ENCODE results near the gene KAT2A.

Gene KAT2A

DNA sequence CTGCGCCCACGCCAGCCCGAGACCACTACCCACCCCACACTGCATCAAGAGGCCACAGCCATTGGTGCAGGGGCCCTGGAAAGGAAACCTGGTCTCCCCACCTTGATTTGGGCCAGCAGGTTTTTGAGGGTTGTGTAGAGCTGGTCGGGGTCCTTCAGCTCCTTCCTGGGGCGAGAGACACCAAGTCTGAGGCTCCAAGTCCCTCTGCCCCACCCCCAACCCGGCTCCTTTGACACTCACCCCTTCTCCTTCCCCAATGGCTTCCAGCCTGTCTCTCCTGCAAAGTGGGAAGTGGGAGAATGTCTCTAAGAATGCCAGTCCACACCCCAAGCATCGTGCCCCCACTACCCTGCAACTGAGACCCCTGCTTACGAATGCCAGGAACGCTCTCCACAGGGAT, 7.0 kb downstream of the KAT2A start:
- no peak for DNase-seq (ENCODE audit: low read depth)

DNA sequence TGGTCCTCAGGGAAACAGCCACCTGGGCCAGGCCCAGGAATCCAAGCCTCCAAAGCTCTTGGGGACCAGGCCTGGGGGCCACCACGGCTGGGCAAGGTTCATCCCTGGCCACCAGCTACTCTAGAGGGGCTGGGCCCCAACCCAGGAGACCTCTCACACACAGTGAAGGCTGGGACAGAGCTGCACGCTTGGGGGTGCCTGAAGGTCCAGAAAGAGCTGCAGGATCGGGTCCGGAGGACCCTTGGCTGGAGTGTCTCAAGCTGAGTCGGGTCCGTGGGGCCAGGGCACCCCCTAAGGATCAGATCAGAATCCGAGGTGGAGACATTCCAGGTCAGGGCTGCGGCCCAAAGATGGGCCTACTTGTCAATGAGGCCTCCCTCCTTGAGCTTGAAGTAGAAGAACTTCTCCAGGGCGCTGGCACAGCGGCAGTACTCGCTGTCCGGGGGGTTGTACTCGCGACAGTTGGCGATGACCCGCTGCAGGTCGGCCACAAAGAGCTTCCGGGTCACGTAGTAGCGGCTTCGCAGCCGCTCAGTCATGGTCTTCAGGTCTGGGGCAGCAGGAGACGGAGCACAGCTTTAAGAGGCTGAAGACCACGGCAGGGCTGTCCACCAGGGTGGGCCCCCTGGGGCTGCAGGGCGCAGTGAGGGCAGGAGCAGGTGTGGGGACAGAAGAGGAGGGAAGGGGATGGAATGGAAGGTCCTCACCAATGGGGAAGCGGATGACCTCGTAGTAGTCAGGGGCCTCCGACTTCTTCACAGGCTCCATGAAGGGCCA, 7.7 kb downstream of the KAT2A start:
- DNase-seq (ENCODE audit: low read depth) = no peak

DNA sequence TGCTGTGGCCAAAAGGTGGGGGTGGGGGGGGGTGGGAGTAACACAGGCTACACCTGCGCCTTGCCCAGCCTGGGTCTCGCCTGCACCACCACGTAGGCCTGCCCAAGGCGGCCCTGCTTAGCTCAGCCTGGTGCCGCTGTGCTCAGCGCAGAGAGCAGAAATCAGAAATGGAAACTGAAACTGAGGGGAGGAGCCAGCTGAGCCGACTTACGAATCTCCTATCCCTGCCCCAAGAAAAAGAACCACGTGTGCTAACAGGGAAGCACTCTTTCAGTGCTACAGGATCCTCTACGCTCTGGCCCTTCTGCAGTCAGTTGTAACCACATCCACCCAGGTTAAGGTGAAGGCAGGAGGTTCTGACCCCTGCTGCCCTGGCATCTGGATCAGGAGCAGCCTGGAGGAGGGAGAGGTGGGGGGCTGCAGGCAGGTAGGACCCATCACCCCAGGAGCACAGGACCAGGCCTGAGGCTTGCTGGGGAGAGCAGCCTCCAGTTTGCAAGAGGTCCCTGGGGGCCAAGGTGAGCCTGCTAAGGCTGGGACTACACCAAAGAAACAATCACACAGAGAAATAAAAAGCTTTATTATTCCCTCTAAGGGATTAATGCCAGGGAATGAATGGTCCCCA, 8.5 kb downstream of the KAT2A start, which contains the start of gene DHX58:
Gene DHX58, minus strand, starts transcription at position 163 of the 625 bp plus-strand sequence. CDS start 822 bp downstream, outside the sequence.
- peak; percentile 63 for DNase-seq (ENCODE audit: low read depth)

GRCh38 chr17:42111871-42112551, 9.2 kb downstream of the KAT2A start:
- no peak for DNase-seq (ENCODE audit: low read depth)

DNA sequence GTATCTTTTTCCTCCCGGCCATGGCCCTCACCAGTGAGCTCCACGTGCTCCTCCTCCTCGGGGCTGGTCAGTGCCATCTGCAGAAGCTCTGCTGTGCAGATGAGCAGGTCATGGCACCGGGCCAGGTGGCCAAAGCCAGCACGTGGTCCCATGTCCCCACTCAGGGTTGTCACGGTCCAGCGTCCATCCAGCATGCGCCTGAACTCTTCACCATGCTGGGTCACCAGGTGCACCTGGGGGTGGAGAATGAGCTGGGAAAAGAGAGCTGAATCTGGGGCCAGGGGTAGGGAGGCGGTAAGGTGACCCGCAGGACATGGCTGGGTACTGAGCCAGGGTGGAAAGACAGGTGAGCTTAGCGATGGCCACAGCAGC, 9.9 kb downstream of the KAT2A start:
- DNase-seq (ENCODE audit: low read depth) = no peak

- no peak for DNase-seq (ENCODE audit: low read depth)
Observed at GRCh38 chr17:42110301-42111264, 10.6 kb downstream of the KAT2A start.

- no peak for DNase-seq (ENCODE audit: low read depth)
Observed at GRCh38 chr17:42109086-42109485, 12.1 kb downstream of the KAT2A start.

- DNase-seq (ENCODE audit: low read depth) = peak; percentile 92
Observed at GRCh38 chr17:42107597-42108576, 13.3 kb downstream of the KAT2A start.

- no peak for DNase-seq (ENCODE audit: low read depth)
Observed at GRCh38 chr17:42107124-42107523, 14.0 kb downstream of the KAT2A start.

DNA sequence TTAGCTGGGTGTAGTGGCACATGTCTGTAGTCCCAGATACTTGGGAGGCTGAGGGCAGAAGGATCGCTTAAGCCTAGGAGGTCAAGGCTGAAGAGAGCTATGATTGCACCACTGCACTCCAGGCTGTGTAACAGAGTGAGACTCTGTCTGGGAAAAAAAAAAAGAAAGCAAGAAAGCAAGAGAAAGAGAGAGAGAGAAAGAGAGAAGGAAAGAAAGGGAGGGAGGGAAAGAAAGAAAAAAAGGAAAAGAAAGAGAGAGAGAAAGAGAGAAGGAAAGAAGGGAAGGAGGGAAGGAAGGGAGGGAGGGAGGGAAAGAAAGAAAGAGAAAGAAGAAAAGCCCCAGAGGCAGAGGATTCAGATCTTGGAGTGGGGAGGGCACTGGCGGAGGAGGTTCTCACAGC, 15.2 kb downstream of the KAT2A start:
- no peak for DNase-seq (ENCODE audit: low read depth)

DNA sequence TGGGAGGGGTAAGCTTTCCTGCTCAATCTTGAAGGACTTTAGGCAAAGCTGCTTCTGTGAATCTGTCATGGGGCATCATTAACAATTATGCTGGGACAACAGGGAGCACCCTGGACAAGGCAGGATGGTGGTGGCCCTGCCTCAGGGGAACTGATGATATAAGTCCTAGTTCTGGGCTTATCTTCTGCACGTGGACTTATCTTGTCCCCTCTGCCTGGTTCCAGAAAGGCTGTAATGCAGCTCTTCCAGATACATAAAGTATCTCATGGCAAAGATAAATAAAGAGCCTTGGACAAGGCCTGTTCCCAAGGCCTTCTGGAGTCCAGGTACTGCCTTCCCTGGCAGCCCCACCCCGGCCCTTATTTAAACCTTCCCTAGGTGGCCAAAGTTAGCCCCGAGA, 16.9 kb downstream of the KAT2A start:
- DNase-seq (ENCODE audit: low read depth) = no peak

DNA sequence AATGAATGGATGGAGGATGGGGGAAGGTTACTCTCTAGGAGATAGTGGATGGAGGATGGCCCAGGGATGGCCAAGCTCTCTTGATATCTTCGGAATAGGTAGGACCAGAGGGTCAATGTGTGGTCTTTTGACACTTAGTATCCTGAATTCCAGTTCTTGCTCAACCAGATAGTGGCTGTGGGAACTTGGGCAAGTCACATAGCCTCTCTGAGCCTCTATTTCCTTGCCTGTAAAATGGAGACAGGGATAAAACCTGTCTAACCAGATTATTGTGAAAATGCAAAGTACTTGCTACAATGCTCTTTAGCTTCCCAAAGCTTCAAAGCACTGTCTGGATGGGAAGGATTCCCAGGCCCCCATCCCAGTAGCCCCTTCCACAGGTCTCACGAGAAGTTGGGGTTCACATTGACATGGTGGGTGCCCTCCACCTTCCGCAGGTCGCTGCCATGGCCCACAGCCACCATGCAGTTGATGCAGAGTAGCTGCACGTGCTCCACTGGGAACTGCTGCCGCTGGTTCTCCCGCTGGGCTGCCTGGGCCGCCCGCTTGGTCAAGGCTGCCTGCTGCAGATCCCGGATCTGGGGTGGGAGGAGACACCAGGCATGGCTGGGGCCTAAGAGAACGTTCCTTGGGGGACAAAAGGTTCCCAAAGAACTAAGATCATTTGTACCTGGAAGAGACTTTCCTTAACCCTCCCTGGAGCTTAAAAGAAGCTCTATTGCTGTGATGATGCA, 17.8 kb downstream of the KAT2A start:
- DNase-seq (ENCODE audit: low read depth) = no peak

DNA sequence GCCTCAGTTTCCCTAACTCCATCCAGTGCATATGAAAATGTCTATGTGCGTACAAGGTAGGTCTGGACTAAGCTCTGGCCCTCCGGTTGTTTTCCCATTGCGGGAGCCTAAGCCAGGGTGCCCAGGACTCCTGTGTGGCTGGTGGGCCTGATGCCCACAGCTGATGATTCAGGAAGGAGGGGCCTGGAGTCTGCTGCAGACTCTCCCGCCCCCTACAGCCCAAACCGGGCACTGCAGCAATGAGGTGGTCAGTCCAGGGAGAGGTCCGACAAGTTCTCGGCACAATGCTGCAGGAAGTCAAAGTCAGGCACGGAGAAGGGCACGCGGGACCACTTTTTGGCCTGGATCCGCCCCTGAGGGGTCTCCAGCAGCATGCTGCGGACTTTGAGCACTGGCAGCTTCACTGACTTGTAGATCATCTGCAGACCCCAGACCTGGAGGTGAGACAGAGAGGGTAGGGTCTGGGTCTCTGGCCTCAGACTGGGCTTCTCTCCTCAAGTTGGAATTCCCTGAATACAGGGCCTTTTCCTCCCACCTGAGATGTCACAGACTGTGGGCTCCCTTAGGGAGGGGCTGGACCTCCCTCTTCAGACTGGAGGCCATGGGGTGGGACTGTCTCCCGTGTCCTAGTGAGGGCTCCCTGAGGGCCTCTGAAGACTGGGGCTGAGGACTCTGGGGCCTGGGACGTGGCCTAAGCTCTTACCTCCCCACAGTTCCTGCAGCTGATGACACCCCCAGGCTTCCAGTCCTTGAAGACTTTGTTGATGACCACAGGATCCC, 19.5 kb downstream of the KAT2A start:
- DNase-seq (ENCODE audit: low read depth) = peak; percentile 32

DNA sequence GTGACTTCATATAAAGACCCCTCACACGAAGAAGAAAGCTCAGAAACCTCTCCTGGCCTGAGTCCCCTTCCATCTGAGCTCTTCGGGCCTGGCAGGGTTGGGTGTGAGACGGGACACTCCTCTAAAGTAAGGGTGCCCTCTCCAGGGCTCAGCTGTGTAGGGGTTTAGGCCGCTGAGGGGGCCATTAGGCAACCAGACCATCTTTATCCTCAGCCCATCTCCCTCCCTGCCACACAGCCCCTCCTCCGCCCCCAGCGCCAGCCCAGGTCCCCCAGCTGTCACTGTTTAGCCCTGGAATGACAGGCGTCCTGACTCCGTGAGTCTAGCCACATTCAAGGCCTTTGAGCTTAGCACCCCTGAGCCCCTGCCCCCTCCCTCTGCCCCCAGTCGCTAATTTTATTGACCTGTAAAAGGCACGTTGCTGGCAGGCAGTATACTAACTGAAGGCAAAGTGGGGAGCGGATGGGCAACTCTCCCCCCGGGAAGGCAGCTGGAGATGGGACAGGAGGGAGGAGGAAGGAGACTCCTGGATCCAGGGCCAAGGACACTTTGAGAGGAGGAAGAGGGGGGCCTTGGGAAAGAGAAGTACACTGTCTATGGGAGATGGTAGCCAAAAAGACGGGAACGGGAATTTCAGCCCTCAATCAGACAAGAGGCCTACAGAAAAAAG, 22.3 kb downstream of the KAT2A start:
- no peak for DNase-seq (ENCODE audit: low read depth)

GRCh38 chr17:42097691-42098631, 23.2 kb downstream of the KAT2A start, which contains the start of gene ZNF385C:
TSS of gene ZNF385C (minus strand) at chr17:42098473. CDS start at chr17:42063056, 35,417 bp downstream.
- DNase-seq (ENCODE audit: low read depth) = no peak

DNA sequence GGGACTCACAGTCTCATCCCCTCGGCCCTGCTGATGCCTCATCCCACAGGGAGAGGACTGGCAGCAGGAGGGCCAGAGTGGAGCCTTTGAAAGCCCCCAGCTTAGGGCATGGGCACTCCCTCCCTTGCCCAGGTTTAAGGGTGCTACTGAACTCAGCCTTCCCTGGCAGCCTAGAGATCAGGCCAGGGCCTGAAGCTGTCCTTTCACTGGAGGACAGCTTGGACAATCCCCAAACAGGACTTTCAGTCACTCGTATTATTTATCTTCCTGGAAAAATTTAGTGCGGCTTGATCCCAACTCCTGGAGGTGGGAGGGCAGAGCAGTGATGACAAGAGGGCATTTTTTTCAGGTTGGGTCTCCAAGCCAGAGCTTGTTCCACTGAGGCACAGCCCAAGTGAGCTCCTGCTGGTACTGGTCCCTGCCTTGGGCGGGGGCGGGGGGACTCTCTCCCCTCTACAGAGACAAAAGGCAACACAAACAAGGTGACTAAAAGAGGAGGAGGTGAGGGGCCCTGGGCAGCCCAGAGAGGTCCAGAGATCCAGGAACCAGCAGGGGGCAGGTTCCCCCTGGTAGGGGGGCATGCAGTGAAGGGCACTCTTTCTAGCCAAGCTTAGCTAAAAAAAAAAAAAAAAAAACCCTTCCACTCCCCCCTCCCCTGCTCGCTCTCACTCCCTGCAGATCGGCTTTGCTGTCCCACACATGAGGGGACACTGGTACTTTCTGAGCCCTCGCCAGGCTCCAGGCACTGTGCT, 24.6 kb downstream of the KAT2A start:
- DNase-seq (ENCODE audit: low read depth) = no peak

Measured in activated T-helper 1 cell treated with Interleukin-2 at 50 U/mL for 16 hours (primary cell).